DOHH2 (cell line): ENCODE measurements around the gene ESRRA.
"Not testable (repeated sequence)": the region's sequence is repeated elsewhere in the genome, so short reads cannot be mapped to it uniquely, and the experiment has no call there.

Experiments used
- H3F3A ChIP-seq: fragments of 200-600 bp; sonication (generic), shearing (Covaris generic); 2 replicates; pipeline ENCODE4 v1.6.0; 2016; ENCODE audit warnings: antibody characterized with exemption, mild to moderate bottlenecking; ENCODE audit not compliant: control insufficient read depth, insufficient read depth
- H3K27ac ChIP-seq: fragments of 200-600 bp; sonication (generic); 2 replicates; pipeline ENCODE4 v1.5.1; 2014; ENCODE audit warnings: low read depth, mild to moderate bottlenecking, low read length, moderate library complexity
- H3K27me3 ChIP-seq: fragments of 200-600 bp; sonication (generic); 2 replicates; pipeline ENCODE4 v1.6.1; 2014; ENCODE audit warnings: mild to moderate bottlenecking, low read length, mixed read lengths; ENCODE audit not compliant: control insufficient read depth
- H3K36me3 ChIP-seq: fragments of 200-600 bp; sonication (generic); 2 replicates; pipeline ENCODE4 v1.6.1; 2014; ENCODE audit warnings: mild to moderate bottlenecking, low read length, moderate library complexity, mixed read lengths; ENCODE audit not compliant: control insufficient read depth
- H3K4me1 ChIP-seq: fragments of 200-600 bp; sonication (generic); 2 replicates; pipeline ENCODE4 v1.6.1; 2014; ENCODE audit warnings: mild to moderate bottlenecking, low read length, mixed read lengths; ENCODE audit not compliant: control insufficient read depth
- H3K4me2 ChIP-seq: fragments of 200-600 bp; sonication (generic); 2 replicates; pipeline ENCODE4 v1.6.0; 2014; ENCODE audit warnings: mild to moderate bottlenecking, low read length, moderate library complexity
- H3K4me3 ChIP-seq: fragments of 200-600 bp; sonication (generic); 2 replicates; pipeline ENCODE4 v1.5.1; 2014; ENCODE audit warnings: mild to moderate bottlenecking, low read length, mixed read lengths
- H3K79me2 ChIP-seq: fragments of 200-600 bp; sonication (generic); 2 replicates; pipeline ENCODE4 v1.6.1; 2014; ENCODE audit warnings: mild to moderate bottlenecking, low read length, mixed read lengths; ENCODE audit not compliant: control insufficient read depth
- H3K9me2 ChIP-seq: fragments of 200-600 bp; sonication (generic); replicated peaks from 2 replicates; pipeline ENCODE4 v1.6.1; 2014; ENCODE audit warnings: mild to moderate bottlenecking, low read length, mixed read lengths; ENCODE audit not compliant: control insufficient read depth
- H3K9me3 ChIP-seq: fragments of 200-600 bp; sonication (generic); 2 replicates; pipeline ENCODE4 v1.6.1; 2014; ENCODE audit warnings: antibody characterized with exemption, low read length, mixed read lengths; ENCODE audit not compliant: control insufficient read depth, insufficient read depth
- H4K20me1 ChIP-seq: fragments of 200-600 bp; sonication (generic); 2 replicates; pipeline ENCODE4 v1.6.0; 2014; ENCODE audit warnings: low read depth, mild to moderate bottlenecking, antibody characterized with exemption, low read length, moderate library complexity; ENCODE audit not compliant: control insufficient read depth, insufficient read depth
- CTCF ChIP-seq: fragments of 200-600 bp; sonication (generic); IDR thresholded peaks from one replicate; pipeline ENCODE4 v1.5.1; 2014; ENCODE audit warnings: antibody characterized with exemption, mild to moderate bottlenecking, low read depth, low read length; ENCODE audit not compliant: poor library complexity, severe bottlenecking
- EZH2phosphoT487 ChIP-seq: fragments of 200-600 bp; sonication (generic); IDR thresholded peaks from 2 replicates; pipeline ENCODE4 v1.6.1; 2017; ENCODE audit warnings: borderline replicate concordance, mild to moderate bottlenecking, antibody characterized with exemption, low read length, moderate library complexity, mixed read lengths

Gene ESRRA

GRCh38 chr11:64306563-64306875 is 1.2 kb downstream of the ESRRA start:
- peak overlapping the region; percentile 63 for H3K27ac ChIP-seq
- H3K4me1 ChIP-seq: peaks cover 26% of the 10 kb centered on the region
- no peaks in the 10 kb centered on the region for H3K27me3 ChIP-seq
- TF ChIP-seq CTCF: no peak
- no peak for TF ChIP-seq EZH2phosphoT487
- no peaks in the 10 kb centered on the region for H4K20me1 ChIP-seq
- H3K79me2 ChIP-seq: peaks cover 52% of the 10 kb centered on the region
- peak overlapping the region; percentile 87 for H3K4me2 ChIP-seq
- no peaks in the 10 kb centered on the region for H3K9me2 ChIP-seq
- no peaks in the 10 kb centered on the region; the same call in 1 of the 2 replicates for H3F3A ChIP-seq
- H3K36me3 ChIP-seq: peaks cover 38% of the 10 kb centered on the region
- peak overlapping the region; percentile 99 for H3K4me3 ChIP-seq
- H3K9me3 ChIP-seq: no peaks in the 10 kb centered on the region

GRCh38 chr11:64306876-64307622 is 1.7 kb downstream of the ESRRA start:
- Histone ChIP-seq H3K36me3 (peaks cover 38% of the 10 kb centered on the region), H3K27ac (peak overlapping the region; percentile 63), H3K4me1 (peaks cover 26% of the 10 kb centered on the region), H3K4me3 (peak overlapping the region; percentile 99), H3K79me2 (peaks cover 52% of the 10 kb centered on the region), H3K9me2 (no peaks in the 10 kb centered on the region), H3K4me2 (peak overlapping the region; percentile 87), H4K20me1 (no peaks in the 10 kb centered on the region), H3F3A (no peaks in the 10 kb centered on the region; the same call in 1 of the 2 replicates), H3K9me3 (no peaks in the 10 kb centered on the region), H3K27me3 (no peaks in the 10 kb centered on the region)
- TF ChIP-seq EZH2phosphoT487 (no peak), CTCF (no peak)

- Histone ChIP-seq H3K4me2 (peak overlapping the region; percentile 87; the same call in 1 of the 2 replicates), H3K79me2 (peaks cover 56% of the 10 kb centered on the region), H3K4me1 (peaks cover 26% of the 10 kb centered on the region), H3K36me3 (peaks cover 44% of the 10 kb centered on the region)
- H3K27ac ChIP-seq, H3K4me3 ChIP-seq, H3K27me3 ChIP-seq, H4K20me1 ChIP-seq, H3K9me2 ChIP-seq, H3K9me3 ChIP-seq, H3F3A ChIP-seq: not testable (repeated sequence)
These were observed 2.5 kb downstream of the ESRRA start for GRCh38 chr11:64307795-64308194.

DNA sequence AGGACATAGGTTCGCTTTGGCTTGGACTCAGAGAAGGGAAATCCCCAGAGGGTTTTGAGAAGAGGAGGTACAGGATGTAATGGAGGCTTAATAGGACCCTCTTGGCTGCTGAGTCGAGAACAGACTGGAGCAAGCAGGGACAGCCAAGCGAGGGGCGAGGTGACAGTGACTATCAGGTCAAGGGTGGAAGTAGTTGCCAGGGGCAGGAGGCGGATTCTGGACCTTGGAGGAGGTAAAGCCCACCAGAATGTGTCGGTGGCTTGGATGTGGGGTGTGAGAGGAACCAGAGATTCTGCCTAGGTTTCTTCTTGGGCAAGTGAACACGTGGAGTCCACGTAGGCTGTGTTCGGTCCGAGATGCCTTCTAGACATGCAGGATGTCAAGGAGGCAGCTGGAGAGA is 7.6 kb downstream of the ESRRA start:
- Histone ChIP-seq H3K27me3 (no peaks in the 10 kb centered on the region), H3K36me3 (peaks cover 58% of the 10 kb centered on the region), H3K4me2 (no peak overlapping the region), H3K9me3 (no peaks in the 10 kb centered on the region), H3K4me3 (no peak overlapping the region), H3K27ac (no peak overlapping the region), H4K20me1 (no peaks in the 10 kb centered on the region), H3K79me2 (peaks cover 62% of the 10 kb centered on the region), H3K9me2 (no peaks in the 10 kb centered on the region), H3K4me1 (peaks cover 21% of the 10 kb centered on the region), H3F3A (peaks cover 19% of the 10 kb centered on the region)
- no peak for TF ChIP-seq CTCF
- no peak for TF ChIP-seq EZH2phosphoT487
